A673 (cell line): Measurements from ENCODE around the gene EXOG. TPM values are rescaled to one million over a fixed set of nuclear protein-coding genes. Genes with fewer than 3 reads are reported as not detected.

Source experiments
- BruUV-seq: library from RNA; stranded (reverse); fragments of 400-500 nt; replicated peaks from 2 replicates; lab custom pipeline; 2021; lab: Mats Ljungman, UMichigan
- CTCF ChIA-PET: fragments of 300-600 bp; sonication (Branson Sonifier 250); formaldehyde crosslinking; loops from one replicate; lab custom pipeline; 2022; ENCODE audit warnings: antibody characterized with exemption; lab: Charles Lee
- POLR2A ChIA-PET: fragments of 300-600 bp; sonication (Branson Sonifier 250); formaldehyde crosslinking; loops from one replicate; lab custom pipeline; 2022; ENCODE audit warnings: antibody characterized with exemption; ENCODE audit not compliant: low non-redundant PET; lab: Charles Lee
- DNase-seq: peaks from one replicate; pipeline ENCODE4 v3.0.0-alpha.2; 2015; ENCODE audit warnings: low spot score
- H3K27ac ChIP-seq: fragments of 200-600 bp; sonication (generic); 2 replicates; pipeline ENCODE4 v1.5.1; 2016; ENCODE audit warnings: mixed run types, low read depth, mild to moderate bottlenecking, mixed read lengths, antibody characterized with exemption, low read length; ENCODE audit not compliant: poor library complexity, severe bottlenecking
- H3K27me3 ChIP-seq: fragments of 200-600 bp; sonication (generic); replicated peaks from 2 replicates; pipeline ENCODE4 v1.6.1; 2017; ENCODE audit warnings: mixed run types, low read depth, mild to moderate bottlenecking, mixed read lengths, antibody characterized with exemption, low read length; ENCODE audit not compliant: insufficient read depth, poor library complexity
- H3K36me3 ChIP-seq: fragments of 200-600 bp; sonication (generic); 2 replicates; pipeline ENCODE4 v1.6.1; 2016; ENCODE audit warnings: mixed run types, mild to moderate bottlenecking, mixed read lengths, antibody characterized with exemption, low read length; ENCODE audit not compliant: insufficient read depth, poor library complexity, severe bottlenecking
- H3K4me1 ChIP-seq: fragments of 200-600 bp; sonication (generic); 2 replicates; pipeline ENCODE4 v1.6.1; 2017; ENCODE audit warnings: mixed run types, mild to moderate bottlenecking, mixed read lengths, antibody characterized with exemption, low read length; ENCODE audit not compliant: insufficient read depth, poor library complexity, severe bottlenecking
- H3K4me3 ChIP-seq: fragments of 200-600 bp; sonication (generic); 2 replicates; pipeline ENCODE4 v1.5.1; 2016; ENCODE audit warnings: low read depth, mixed run types, mild to moderate bottlenecking, mixed read lengths, low read length; ENCODE audit not compliant: poor library complexity, severe bottlenecking
- H3K9me3 ChIP-seq: fragments of 200-600 bp; sonication (generic); 2 replicates; pipeline ENCODE4 v1.6.1; 2016; ENCODE audit warnings: mixed run types, low read depth, mild to moderate bottlenecking, mixed read lengths, antibody characterized with exemption, low read length; ENCODE audit not compliant: poor library complexity, severe bottlenecking
- CTCF ChIP-seq: fragments of 300-800, 200-600 bp; sonication (generic); conservative IDR thresholded peaks from 2 replicates; pipeline ENCODE4 v1.5.1; 2017; ENCODE audit warnings: low read depth, mild to moderate bottlenecking, antibody characterized with exemption, low read length, moderate library complexity, mixed read lengths
- EZH2 ChIP-seq: fragments of 200-600 bp; sonication (generic); IDR thresholded peaks from 2 replicates; pipeline ENCODE4 v1.6.1; 2017; ENCODE audit warnings: borderline replicate concordance, low read depth, mild to moderate bottlenecking, mixed read lengths, antibody characterized with exemption, low read length; ENCODE audit not compliant: poor library complexity, severe bottlenecking
- intact Hi-C: fragments of 100-400 bp; cut with micrococcal nuclease; formaldehyde crosslinking; loops from one replicate; pipeline ENCODE4 v1.10.0; 2022; ENCODE audit not compliant: unreplicated experiment
- total RNA-seq: library from RNA; stranded (reverse); gene quantifications from 2 replicates; pipeline ENCODE4 v1.2.3, GENCODE V29; 2021

The EXOG gene
- total RNA-seq, 1 experiment from 2014 or later = 12.4 TPM

GRCh38 chr3:38477057-38477820, 18.9 kb upstream of the EXOG start:
- H3K27ac ChIP-seq = no peak overlapping the region
- no peak for DNase-seq
- intact Hi-C loops = no loop called here
- H3K4me3 ChIP-seq = no peak overlapping the region
- no peak for TF ChIP-seq EZH2
- no peak for TF ChIP-seq CTCF
- no peaks in the 10 kb centered on the region for H3K9me3 ChIP-seq
- POLR2A ChIA-PET = no interaction called here
- CTCF ChIA-PET = no interaction called here
- no peaks in the 10 kb centered on the region for H3K4me1 ChIP-seq
- no peaks in the 10 kb centered on the region for H3K27me3 ChIP-seq
- BruUV-seq = no TSS peak
- peaks cover 11% of the 10 kb centered on the region for H3K36me3 ChIP-seq

GRCh38 chr3:38477839-38478450, 18.2 kb upstream of the EXOG start:
- no peak for TF ChIP-seq EZH2
- H3K27ac ChIP-seq = no peak overlapping the region
- H3K4me1 ChIP-seq = no peaks in the 10 kb centered on the region
- no peaks in the 10 kb centered on the region for H3K9me3 ChIP-seq
- no TSS peak for BruUV-seq
- H3K27me3 ChIP-seq = no peaks in the 10 kb centered on the region
- ChIA-PET CTCF (no interaction called here), POLR2A (no interaction called here)
- H3K4me3 ChIP-seq = no peak overlapping the region
- peaks cover 11% of the 10 kb centered on the region for H3K36me3 ChIP-seq
- intact Hi-C loops = no loop called here
- DNase-seq = no peak

GRCh38 chr3:38478901-38479300, 17.2 kb upstream of the EXOG start:
- intact Hi-C loops = no loop called here
- Histone ChIP-seq H3K4me3 (no peak overlapping the region), H3K36me3 (peaks cover 11% of the 10 kb centered on the region), H3K9me3 (no peaks in the 10 kb centered on the region), H3K4me1 (no peaks in the 10 kb centered on the region), H3K27ac (no peak overlapping the region), H3K27me3 (no peaks in the 10 kb centered on the region)
- ChIA-PET POLR2A (no interaction called here), CTCF (no interaction called here)
- TF ChIP-seq CTCF (no peak), EZH2 (no peak)
- BruUV-seq = no TSS peak
- no peak for DNase-seq
